Measurements from ENCODE around the gene NAGPA. TPM values are rescaled to one million over a fixed set of nuclear protein-coding genes. Genes with fewer than 3 reads are reported as not detected.

Gene NAGPA
- total RNA-seq, 1 donor from 2014 or later: 24.1 TPM

DNA sequence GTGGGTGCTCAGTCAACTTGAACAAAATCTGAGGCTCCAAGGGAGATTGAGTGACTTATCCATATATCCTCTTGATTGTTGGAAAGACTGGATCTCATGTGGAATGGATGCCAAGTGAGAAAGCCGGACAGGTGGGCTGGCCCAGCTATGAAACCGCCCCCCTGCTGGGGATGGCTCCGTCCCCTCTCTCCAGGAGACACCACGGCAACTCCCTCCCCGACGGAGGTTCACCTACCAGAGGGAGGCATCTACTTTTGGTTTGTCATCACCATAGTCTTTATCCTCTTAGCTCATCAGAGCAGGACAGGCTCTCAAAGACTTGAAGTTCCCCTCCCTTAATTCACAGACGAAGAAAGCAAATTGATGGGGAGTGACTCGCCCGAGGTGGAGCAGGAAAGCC is 36.1 kb upstream of the NAGPA start:
- DNase-seq: no peak
- H3K36me3 ChIP-seq: peaks cover 11% of the 10 kb centered on the region
- H3K4me3 ChIP-seq: no peak overlapping the region
- H3K9me3 ChIP-seq: no peaks in the 10 kb centered on the region
- no peak overlapping the region for H3K27ac ChIP-seq
- intact Hi-C loops (cut with DNase I): no loop called here
- peaks cover 24% of the 10 kb centered on the region for H3K4me1 ChIP-seq
- TF ChIP-seq, protein P1, sequence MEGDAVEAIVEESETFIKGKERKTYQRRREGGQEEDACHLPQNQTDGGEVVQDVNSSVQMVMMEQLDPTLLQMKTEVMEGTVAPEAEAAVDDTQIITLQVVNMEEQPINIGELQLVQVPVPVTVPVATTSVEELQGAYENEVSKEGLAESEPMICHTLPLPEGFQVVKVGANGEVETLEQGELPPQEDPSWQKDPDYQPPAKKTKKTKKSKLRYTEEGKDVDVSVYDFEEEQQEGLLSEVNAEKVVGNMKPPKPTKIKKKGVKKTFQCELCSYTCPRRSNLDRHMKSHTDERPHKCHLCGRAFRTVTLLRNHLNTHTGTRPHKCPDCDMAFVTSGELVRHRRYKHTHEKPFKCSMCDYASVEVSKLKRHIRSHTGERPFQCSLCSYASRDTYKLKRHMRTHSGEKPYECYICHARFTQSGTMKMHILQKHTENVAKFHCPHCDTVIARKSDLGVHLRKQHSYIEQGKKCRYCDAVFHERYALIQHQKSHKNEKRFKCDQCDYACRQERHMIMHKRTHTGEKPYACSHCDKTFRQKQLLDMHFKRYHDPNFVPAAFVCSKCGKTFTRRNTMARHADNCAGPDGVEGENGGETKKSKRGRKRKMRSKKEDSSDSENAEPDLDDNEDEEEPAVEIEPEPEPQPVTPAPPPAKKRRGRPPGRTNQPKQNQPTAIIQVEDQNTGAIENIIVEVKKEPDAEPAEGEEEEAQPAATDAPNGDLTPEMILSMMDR (IDR thresholded peaks at IDR 0.05): no peak
- no peak for ATAC-seq
- no peaks in the 10 kb centered on the region for H3K27me3 ChIP-seq (ENCODE audit: low read depth)

DNA sequence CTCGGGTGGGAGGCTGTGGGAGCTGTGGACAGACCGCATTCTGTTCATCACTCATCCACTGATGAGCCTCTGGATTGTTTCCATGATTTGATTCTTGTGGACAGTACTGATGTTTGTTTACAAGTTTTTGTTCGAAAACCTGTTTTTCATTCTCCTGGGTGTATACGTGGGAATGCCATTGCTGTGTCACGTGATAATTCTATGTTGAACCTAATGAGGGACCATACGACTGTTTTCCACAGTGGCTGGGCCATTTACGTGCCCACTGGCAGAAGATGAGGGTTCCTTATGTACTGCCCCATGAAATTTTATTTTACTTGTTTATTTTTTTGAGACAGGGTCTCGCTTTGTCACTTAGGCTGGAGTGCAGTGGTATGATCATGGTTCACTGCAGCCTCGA is 35.3 kb upstream of the NAGPA start:
- H3K9me3 ChIP-seq: no peaks in the 10 kb centered on the region
- ATAC-seq: no peak
- peaks cover 5% of the 10 kb centered on the region for H3K36me3 ChIP-seq
- no peaks in the 10 kb centered on the region for H3K27me3 ChIP-seq (ENCODE audit: low read depth)
- no peak overlapping the region for H3K27ac ChIP-seq
- peaks cover 24% of the 10 kb centered on the region for H3K4me1 ChIP-seq
- no peak for DNase-seq
- intact Hi-C loops (cut with DNase I): no loop called here
- H3K4me3 ChIP-seq: no peak overlapping the region
- TF ChIP-seq, protein P1 (IDR thresholded peaks at IDR 0.05): no peak

GRCh38 chr16:5066511-5066910 is 32.8 kb upstream of the NAGPA start:
- H3K27ac ChIP-seq: peak overlapping the region; percentile 73
- no peak overlapping the region for H3K4me3 ChIP-seq
- TF ChIP-seq, protein P1 (IDR thresholded peaks at IDR 0.05): no peak
- H3K36me3 ChIP-seq: peaks cover 8% of the 10 kb centered on the region
- peaks cover 13% of the 10 kb centered on the region for H3K4me1 ChIP-seq
- no peaks in the 10 kb centered on the region for H3K9me3 ChIP-seq
- H3K27me3 ChIP-seq (ENCODE audit: low read depth): no peaks in the 10 kb centered on the region
- DNase-seq: no peak
- ATAC-seq: no peak
- intact Hi-C loops (cut with DNase I): no loop called here

GRCh38 chr16:5065813-5066212 is 32.1 kb upstream of the NAGPA start, which contains the start of gene C16orf89:
TSS of gene C16orf89 (minus strand) at chr16:5065956. CDS start at chr16:5065908, 48 bp downstream.
- Histone ChIP-seq H3K9me3 (no peaks in the 10 kb centered on the region), H3K4me1 (peaks cover 7% of the 10 kb centered on the region), H3K4me3 (peak within 1 kb of the TSS; percentile 50), H3K36me3 (peaks cover 9% of the 10 kb centered on the region), H3K27me3 (ENCODE audit: low read depth) (no peaks in the 10 kb centered on the region), H3K27ac (peak within 1 kb of the TSS; percentile 73)
- intact Hi-C loops (cut with DNase I): no loop called here
- TF ChIP-seq, protein P1 (IDR thresholded peaks at IDR 0.05): no peak
- DNase-seq (peak; percentile 81), ATAC-seq (peak; percentile 85 to 86)

DNA sequence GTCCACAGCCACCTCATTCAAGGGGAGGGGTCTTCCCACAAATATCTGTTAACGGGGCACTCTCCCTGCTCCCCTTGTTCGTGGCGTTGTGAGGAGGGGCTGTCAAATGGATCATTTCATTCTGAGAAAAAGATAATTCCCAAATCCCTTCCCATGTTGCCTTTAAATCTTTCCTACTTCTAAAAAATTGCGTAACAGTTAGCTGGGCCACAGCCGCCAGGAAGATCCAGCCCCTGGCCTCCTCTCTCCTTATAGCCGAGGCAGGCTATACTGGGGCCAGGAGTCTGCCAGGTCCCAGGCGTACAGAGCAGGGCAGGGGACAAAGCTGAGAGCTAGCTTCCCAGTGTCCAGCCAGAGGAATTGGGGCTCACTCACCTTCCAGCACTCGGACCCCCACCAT is 31.6 kb upstream of the NAGPA start:
- H3K4me1 ChIP-seq: peaks cover 7% of the 10 kb centered on the region
- no peaks in the 10 kb centered on the region for H3K27me3 ChIP-seq (ENCODE audit: low read depth)
- no peaks in the 10 kb centered on the region for H3K9me3 ChIP-seq
- peak overlapping the region; percentile 73 for H3K27ac ChIP-seq
- no peak for DNase-seq
- peak overlapping the region; percentile 50 for H3K4me3 ChIP-seq
- intact Hi-C loops (cut with DNase I): no loop called here
- ATAC-seq: peak; percentile 70 to 77
- H3K36me3 ChIP-seq: peaks cover 11% of the 10 kb centered on the region
- TF ChIP-seq, protein P1 (IDR thresholded peaks at IDR 0.05): no peak
